Parathyroid adenoma (tissue), 2 donors: ENCODE measurements around the gene METTL9.
"Not testable (repeated sequence)": the region's sequence is repeated elsewhere in the genome, so short reads cannot be mapped to it uniquely, and the experiment has no call there.

ENCODE experiments used
- H2AFZ ChIP-seq: fragments of 300-600 bp; sonication (generic); one replicate; pipeline ENCODE4 v1.7.0; 2017; ENCODE audit warnings: antibody characterized with exemption, mild to moderate bottlenecking
- H3K27ac ChIP-seq: fragments of 300-600 bp; sonication (generic); one replicate; pipeline ENCODE4 v1.7.0; 2017
- H3K27me3 ChIP-seq: fragments of 300-600 bp; sonication (generic); one replicate; pipeline ENCODE4 v1.7.0; 2017; ENCODE audit warnings: low read length; ENCODE audit not compliant: control insufficient read depth, insufficient read depth
- H3K36me3 ChIP-seq: fragments of 300-600 bp; sonication (generic); one replicate; pipeline ENCODE4 v1.7.0; 2017; ENCODE audit warnings: low read length; ENCODE audit not compliant: control insufficient read depth, insufficient read depth
- H3K4me1 ChIP-seq: fragments of 300-600 bp; sonication (generic); one replicate; pipeline ENCODE4 v1.7.0; 2017; ENCODE audit warnings: control low read depth
- H3K4me2 ChIP-seq: fragments of 300-600 bp; sonication (generic); one replicate; pipeline ENCODE4 v1.7.0; 2017; ENCODE audit warnings: low read length
- H3K4me3 ChIP-seq: fragments of 300-600 bp; sonication (generic); one replicate; pipeline ENCODE4 v1.7.0; 2017; ENCODE audit warnings: low read depth, low read length
- H3K79me2 ChIP-seq: fragments of 300-600 bp; sonication (generic); one replicate; pipeline ENCODE4 v1.7.0; 2017; ENCODE audit warnings: control low read depth
- H3K9ac ChIP-seq: fragments of 300-600 bp; sonication (generic); one replicate; pipeline ENCODE4 v1.7.0; 2017; ENCODE audit warnings: mild to moderate bottlenecking
- H3K9me3 ChIP-seq: fragments of 300-600 bp; sonication (generic); one replicate; pipeline ENCODE4 v1.7.0; 2017; ENCODE audit warnings: low read length; ENCODE audit not compliant: control insufficient read depth
- TF ChIP-seq, protein P1 (sequence below): fragments of 300-600 bp; sonication (generic); IDR thresholded peaks from one replicate; pipeline ENCODE4 v1.7.0; 2017; ENCODE audit warnings: antibody characterized with exemption, mild to moderate bottlenecking
- donor health status: primary hyperparathyroidism.

The METTL9 gene

DNA sequence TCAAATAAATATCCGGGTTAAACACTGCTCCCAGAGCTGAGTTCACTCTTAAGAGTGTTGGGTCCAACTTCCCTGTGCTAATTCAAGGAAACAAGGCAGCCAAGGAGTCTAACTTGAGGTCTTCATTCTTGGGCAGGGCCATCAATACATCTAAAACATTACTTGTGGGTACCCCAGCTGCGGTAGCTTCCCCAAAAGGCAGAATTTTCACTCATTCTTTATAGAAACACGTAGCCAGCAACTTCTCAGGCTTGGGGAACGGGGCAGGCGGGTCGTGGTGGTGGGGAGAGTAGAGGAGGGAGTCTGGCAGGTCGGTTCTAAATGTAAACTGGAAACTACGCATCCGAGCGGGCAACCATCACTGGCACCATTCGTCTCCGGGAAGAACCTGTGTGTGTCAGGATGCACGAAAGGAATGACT, 666 bp upstream of the METTL9 start:
- peak overlapping the region; percentile 98 for H2AFZ ChIP-seq
- H3K27me3 ChIP-seq, result no peaks in the 10 kb centered on the region
- H3K9ac ChIP-seq, result peak overlapping the region; percentile 61
- peak overlapping the region; percentile 92 for H3K4me3 ChIP-seq
- no peaks in the 10 kb centered on the region for H3K9me3 ChIP-seq
- peak overlapping the region; percentile 86 for H3K4me2 ChIP-seq
- no peaks in the 10 kb centered on the region for H3K36me3 ChIP-seq
- peaks cover 9% of the 10 kb centered on the region for H3K4me1 ChIP-seq
- peak overlapping the region; percentile 93 for H3K27ac ChIP-seq
- peaks cover 23% of the 10 kb centered on the region for H3K79me2 ChIP-seq
- TF ChIP-seq, protein P1, sequence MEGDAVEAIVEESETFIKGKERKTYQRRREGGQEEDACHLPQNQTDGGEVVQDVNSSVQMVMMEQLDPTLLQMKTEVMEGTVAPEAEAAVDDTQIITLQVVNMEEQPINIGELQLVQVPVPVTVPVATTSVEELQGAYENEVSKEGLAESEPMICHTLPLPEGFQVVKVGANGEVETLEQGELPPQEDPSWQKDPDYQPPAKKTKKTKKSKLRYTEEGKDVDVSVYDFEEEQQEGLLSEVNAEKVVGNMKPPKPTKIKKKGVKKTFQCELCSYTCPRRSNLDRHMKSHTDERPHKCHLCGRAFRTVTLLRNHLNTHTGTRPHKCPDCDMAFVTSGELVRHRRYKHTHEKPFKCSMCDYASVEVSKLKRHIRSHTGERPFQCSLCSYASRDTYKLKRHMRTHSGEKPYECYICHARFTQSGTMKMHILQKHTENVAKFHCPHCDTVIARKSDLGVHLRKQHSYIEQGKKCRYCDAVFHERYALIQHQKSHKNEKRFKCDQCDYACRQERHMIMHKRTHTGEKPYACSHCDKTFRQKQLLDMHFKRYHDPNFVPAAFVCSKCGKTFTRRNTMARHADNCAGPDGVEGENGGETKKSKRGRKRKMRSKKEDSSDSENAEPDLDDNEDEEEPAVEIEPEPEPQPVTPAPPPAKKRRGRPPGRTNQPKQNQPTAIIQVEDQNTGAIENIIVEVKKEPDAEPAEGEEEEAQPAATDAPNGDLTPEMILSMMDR, result no peak

DNA sequence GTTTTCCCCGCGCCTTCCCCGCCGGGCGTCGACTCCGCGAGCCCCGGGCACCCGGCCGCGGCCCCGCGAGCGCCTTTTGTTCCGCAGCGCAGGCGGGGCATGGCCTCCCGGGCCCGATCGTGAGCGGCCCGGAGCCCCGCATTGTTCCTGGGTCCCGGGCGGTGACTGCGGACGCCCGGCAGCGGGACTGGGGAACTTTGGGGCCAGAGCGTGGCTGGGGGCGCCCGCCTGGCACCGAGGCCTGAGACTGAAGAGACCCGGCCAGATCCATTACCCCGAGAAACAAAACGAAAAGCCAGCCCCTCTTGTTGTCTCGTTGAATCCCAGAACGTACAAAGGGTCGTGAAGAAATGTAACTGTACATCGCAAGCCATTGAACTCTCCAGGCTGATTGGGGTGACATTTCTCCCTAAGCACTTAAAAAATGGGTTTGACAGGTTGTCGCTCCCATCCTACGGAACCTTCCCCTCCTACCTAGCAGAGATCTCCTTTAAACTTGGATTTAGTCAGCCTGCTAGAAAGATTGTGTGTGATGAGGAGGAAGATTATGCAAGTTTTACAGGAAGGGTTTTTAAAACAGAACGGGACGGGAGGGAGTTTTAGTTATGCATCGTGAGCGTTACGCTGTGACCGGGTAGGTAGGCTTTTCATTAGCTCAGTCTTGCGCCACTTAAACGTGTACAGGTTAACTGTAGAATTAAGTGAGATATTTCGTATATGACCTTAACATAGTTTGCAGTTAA, 825 bp downstream of the METTL9 start:
- TF ChIP-seq, protein P1, result no peak
- peak overlapping the region; percentile 92 for H3K4me3 ChIP-seq
- peaks cover 31% of the 10 kb centered on the region for H3K79me2 ChIP-seq
- H2AFZ ChIP-seq, result peak overlapping the region; percentile 81
- H3K4me2 ChIP-seq, result peak overlapping the region; percentile 92
- H3K9ac ChIP-seq, result peak overlapping the region; percentile 41
- no peaks in the 10 kb centered on the region for H3K9me3 ChIP-seq
- peak overlapping the region; percentile 93 for H3K27ac ChIP-seq
- no peaks in the 10 kb centered on the region for H3K36me3 ChIP-seq
- peaks cover 8% of the 10 kb centered on the region for H3K4me1 ChIP-seq
- no peaks in the 10 kb centered on the region for H3K27me3 ChIP-seq

- Histone ChIP-seq H3K27me3 (no peaks in the 10 kb centered on the region), H3K79me2 (peaks cover 52% of the 10 kb centered on the region), H2AFZ (no peak overlapping the region), H3K9ac (no peak overlapping the region), H3K4me3 (no peak overlapping the region), H3K4me2 (no peak overlapping the region), H3K36me3 (no peaks in the 10 kb centered on the region), H3K9me3 (no peaks in the 10 kb centered on the region), H3K4me1 (peaks cover 8% of the 10 kb centered on the region), H3K27ac (no peak overlapping the region)
- TF ChIP-seq, protein P1, result no peak
Observed at GRCh38 chr16:21602785-21603184, 3.4 kb downstream of the METTL9 start.

GRCh38 chr16:21603928-21604327, 4.6 kb downstream of the METTL9 start:
- Histone ChIP-seq H3K27me3 (no peaks in the 10 kb centered on the region), H3K36me3 (no peaks in the 10 kb centered on the region), H3K27ac (no peak overlapping the region), H3K9me3 (no peaks in the 10 kb centered on the region), H3K79me2 (peaks cover 63% of the 10 kb centered on the region), H3K4me2 (no peak overlapping the region), H3K4me3 (no peak overlapping the region), H2AFZ (no peak overlapping the region), H3K9ac (no peak overlapping the region), H3K4me1 (peaks cover 4% of the 10 kb centered on the region)
- TF ChIP-seq, protein P1, result no peak

DNA sequence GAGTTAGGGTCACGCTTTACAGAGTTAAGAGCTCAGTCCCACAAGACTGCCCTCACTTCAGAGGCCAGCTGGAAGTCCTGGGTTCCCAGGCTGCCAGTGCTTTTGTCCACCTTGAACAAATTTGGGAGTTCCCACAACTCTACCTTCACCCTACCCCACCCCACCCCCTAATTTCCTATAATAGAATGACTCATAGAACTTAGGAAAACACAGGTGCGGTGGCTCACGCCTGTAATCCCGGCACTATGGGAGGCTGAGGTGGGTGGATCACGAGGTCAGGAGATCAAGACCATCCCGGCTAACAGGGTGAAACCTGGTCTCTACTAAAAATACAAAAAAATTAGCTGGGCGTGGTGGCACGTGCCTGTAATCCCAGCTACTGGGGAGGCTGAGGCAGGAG, 6.5 kb downstream of the METTL9 start:
- H3K9me3 ChIP-seq, H3K4me3 ChIP-seq, H3K9ac ChIP-seq, H3K4me2 ChIP-seq, H3K27me3 ChIP-seq, H2AFZ ChIP-seq, H3K27ac ChIP-seq, H3K36me3 ChIP-seq: not testable (repeated sequence)
- H3K4me1 ChIP-seq, result peaks cover 12% of the 10 kb centered on the region
- peaks cover 61% of the 10 kb centered on the region for H3K79me2 ChIP-seq
